ENCODE results near the gene B4GALT6.

The B4GALT6 gene

DNA sequence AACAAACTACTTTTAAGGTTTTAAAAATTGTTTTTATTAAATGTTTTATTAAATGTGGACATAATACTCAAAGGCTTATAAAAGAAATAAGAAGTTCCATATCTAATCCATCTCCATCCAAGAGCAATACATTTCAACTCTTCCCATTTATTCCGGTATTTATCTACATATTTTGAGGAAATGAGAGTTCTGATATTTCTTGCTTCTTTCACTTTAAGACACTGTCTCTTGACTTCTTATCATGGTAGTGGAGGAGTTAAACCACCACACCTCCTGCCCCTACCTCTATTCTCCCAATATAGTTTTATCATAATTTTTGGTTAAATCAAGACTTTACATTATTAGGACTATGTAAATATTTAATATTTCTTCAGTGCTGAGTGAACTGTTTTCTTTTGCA, 52.0 kb downstream of the B4GALT6 start:
- no peak for DNase-seq (ENCODE audit: low read depth)

DNA sequence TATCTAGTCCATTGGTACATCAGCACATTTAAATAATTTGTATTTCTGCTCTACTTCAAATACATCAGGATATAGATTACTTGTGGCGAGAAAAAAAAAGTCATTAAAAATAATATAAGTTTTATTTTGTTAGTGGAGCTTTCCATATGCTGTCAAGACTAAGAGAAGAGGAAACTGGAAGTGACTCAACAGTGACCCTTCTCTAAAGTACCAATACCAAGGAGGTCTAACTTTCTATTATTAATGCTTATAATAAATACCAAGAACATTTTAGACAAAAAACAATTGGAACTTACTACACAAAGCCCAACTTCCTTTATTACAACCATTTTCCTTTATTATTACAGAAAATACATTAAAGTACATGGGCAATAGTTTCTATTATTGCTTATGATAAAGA, 52.9 kb downstream of the B4GALT6 start:
- DNase-seq (ENCODE audit: low read depth), result no peak

- no peak for DNase-seq (ENCODE audit: low read depth)
Observed at GRCh38 chr18:31630549-31630948, 53.8 kb downstream of the B4GALT6 start.

DNA sequence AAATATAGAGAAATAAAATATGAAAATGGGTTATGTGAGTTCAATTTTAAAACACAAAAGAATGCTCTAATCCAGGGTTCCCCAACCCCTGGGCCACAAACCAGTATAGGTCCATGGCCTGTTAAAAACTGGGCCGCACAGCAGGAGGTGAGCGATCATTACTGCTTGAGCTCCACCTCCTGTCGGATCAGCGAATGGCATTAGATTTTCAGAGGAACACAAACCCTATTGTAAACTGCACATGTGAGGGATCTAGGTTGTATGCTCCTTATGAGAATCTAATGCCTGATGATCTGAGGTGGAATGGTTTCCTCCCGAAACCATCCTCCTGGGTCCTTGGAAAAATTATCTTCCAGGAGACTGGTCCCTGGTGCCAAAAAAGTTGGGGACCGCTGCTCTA, 58.0 kb downstream of the B4GALT6 start:
- DNase-seq (ENCODE audit: low read depth), result no peak

DNA sequence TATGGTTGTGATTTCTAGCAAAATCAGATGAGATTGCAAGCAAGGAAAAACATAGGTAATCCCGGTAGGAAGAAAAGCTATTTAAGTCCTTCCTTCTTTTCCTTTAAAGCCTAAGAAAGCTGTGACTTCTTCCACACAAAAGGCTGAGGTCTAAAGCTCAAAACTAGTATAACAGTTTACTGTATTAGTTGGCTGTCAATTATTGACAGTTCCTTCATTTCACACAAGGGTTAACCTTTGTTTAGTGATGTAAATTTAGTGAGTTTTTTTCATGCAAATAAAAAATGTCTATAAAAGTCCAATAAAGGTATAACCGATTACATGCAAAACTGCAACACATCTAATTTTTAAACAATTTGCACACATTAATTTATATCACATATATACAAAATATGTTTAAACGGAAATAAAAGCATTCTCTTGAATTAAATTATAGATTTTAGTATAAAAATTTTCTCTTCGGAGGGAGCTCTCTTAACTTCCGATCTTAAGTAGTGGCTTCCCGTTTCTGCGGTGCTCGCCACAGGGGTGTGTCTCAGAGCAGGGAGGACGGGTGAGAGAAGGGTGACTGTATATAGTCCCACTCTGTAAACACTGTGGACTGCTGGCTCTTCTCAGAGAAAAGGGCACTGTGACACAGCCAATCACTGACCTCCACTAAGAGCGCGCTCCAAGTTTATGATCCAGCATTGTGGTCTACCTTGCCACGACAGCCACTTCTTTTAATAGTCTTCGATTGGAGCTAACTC, 59.3 kb downstream of the B4GALT6 start:
- DNase-seq (ENCODE audit: low read depth), result no peak

DNA sequence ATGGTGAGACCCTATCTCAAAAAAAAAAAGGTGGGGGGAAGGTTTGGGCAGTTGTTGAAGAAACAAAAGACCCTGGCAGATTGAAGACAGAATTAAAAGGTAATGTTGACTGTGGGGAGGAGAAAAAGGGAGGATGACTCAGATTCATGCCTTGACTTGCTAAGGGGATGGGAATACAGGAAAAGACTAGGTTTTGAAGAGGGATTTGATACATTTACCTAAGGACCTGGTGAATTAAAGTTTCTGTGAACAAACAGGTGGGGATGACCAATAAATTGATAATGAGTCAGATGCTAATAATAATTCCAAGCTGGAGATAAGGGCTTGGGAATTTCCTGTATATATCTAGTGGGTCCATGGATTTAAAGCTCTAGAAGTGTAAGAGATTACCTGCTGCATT, 65.1 kb downstream of the B4GALT6 start:
- DNase-seq (ENCODE audit: low read depth), result no peak

GRCh38 chr18:31618801-31619200, 65.6 kb downstream of the B4GALT6 start:
- DNase-seq (ENCODE audit: low read depth), result no peak

- DNase-seq (ENCODE audit: low read depth), result no peak
Observed at GRCh38 chr18:31617031-31617717, 67.2 kb downstream of the B4GALT6 start.

DNA sequence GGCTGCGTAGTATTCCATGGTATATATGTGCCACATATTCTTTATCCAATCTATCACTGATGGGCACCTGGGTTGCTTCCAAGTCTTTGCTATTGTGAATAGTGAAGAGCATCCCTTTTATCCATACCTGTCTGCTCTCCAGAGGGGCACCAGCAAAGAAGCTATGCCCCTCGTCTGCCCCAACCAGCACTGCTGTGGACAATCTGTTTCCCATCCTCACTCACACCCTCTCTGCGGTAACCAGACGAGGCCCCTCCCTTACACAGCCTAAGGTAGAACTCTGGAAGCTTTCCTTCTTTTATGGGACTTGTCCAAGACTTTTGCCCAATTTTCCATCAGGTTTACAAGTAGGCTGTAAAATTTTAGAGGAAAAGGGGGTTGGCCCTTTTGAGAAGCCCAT, 67.8 kb downstream of the B4GALT6 start:
- no peak for DNase-seq (ENCODE audit: low read depth)

GRCh38 chr18:31614044-31614443, 70.3 kb downstream of the B4GALT6 start:
- DNase-seq (ENCODE audit: low read depth), result no peak

- no peak for DNase-seq (ENCODE audit: low read depth)
Observed at GRCh38 chr18:31612124-31612523, 72.3 kb downstream of the B4GALT6 start.

DNA sequence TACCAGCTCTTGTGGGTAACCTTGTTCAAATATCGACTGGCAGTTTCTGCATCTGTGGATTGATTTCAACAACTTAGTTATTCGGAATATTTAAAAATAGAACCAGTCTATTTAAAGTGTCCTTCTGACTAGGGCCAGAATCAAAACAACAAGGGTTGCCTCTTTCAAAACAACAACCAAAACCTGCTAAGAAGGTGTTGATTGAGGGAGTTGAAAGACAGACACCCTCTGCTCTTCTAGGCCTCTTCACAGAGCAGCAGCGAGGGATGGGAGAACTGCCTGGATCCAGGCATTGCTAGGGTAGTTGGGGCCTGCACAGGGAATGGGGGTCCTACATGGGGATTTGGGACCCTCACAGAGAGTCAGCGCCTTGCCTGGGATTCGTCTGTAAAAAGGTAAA, 72.9 kb downstream of the B4GALT6 start:
- no peak for DNase-seq (ENCODE audit: low read depth)

DNA sequence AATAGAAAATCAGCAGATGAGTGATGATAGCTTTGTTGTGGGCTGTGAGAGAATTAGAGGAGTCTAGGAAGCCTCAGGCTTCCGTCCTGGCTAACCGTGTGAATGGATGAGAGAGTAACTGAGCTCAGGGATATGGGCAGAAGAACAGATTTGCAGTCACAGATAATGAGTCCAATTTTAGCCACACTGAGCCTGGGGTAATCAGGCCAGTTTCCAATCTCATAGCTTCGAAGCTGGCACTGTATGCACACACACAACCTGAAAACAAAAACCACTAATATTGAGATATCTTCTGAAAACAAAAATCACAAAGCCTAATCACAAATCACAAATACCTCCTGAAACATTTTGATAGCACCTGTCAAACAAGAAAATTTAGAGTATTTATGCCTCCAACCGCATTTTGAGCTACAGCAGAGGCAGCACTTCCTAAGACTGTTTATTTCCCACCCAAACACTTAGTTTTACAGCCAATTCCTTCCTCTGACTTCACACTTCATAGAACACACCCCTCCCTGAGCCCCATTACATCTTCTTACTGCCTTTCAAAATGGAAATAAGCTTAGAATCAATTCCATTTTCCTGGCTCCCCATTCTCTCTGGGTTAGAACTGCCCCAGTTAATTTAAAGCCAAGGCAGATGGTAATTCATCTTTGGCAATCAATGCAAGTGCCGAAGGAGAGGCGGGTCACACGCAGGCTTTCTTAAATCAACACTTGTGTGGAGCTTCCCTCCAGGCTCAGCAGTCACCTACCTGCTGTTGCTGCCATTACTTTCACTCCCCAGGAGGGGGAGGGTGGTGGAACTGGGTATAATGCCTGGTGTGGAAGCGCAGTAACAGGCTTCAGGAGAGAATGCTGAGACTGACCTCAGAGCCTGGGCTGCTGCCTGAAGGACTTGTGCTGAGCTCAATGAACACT, 73.8 kb downstream of the B4GALT6 start:
- no peak for DNase-seq (ENCODE audit: low read depth)

DNA sequence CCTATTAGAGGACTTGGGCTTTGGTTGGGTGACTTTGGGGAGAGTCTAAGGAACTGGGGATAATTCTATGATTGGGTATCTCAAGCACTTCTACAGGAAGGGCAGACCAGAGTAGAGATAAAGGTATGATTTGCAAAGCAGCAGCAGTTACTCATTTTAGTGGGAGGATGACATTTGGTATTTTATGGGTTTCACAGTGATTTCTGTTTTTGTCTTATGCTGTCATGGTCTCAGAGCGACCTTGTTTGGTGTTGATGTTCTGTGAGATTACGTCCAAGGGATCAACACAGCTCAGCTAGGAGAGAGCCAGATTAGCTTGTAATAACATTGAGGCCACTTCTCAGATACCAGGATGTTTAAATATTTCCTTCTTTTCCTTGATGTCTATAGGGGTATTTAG, 74.5 kb downstream of the B4GALT6 start:
- DNase-seq (ENCODE audit: low read depth), result no peak

- no peak for DNase-seq (ENCODE audit: low read depth)
Observed at GRCh38 chr18:31607384-31607783, 77.0 kb downstream of the B4GALT6 start.

DNA sequence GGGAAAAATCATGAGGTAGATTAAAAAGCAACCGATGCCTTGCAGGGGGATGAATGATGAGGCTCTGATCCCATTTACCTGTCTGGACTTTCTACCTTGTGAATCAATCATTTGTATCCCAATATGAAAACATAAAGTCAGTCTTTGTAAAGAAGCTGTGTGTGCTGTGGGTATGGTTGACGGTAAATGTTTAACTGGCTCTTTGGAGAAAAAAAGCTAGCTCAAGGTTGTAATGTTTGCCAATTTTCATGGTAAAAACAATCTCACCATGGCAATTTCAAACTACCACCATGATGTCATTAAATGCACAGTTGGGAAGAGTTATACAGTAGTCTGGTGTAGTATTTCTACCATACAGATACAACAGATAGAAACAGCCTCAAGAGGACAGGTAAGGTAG, 78.1 kb downstream of the B4GALT6 start:
- no peak for DNase-seq (ENCODE audit: low read depth)

GRCh38 chr18:31603315-31603714, 81.1 kb downstream of the B4GALT6 start:
- no peak for DNase-seq (ENCODE audit: low read depth)

- DNase-seq (ENCODE audit: low read depth), result no peak
Observed at GRCh38 chr18:31598021-31598805, 86.2 kb downstream of the B4GALT6 start.

DNA sequence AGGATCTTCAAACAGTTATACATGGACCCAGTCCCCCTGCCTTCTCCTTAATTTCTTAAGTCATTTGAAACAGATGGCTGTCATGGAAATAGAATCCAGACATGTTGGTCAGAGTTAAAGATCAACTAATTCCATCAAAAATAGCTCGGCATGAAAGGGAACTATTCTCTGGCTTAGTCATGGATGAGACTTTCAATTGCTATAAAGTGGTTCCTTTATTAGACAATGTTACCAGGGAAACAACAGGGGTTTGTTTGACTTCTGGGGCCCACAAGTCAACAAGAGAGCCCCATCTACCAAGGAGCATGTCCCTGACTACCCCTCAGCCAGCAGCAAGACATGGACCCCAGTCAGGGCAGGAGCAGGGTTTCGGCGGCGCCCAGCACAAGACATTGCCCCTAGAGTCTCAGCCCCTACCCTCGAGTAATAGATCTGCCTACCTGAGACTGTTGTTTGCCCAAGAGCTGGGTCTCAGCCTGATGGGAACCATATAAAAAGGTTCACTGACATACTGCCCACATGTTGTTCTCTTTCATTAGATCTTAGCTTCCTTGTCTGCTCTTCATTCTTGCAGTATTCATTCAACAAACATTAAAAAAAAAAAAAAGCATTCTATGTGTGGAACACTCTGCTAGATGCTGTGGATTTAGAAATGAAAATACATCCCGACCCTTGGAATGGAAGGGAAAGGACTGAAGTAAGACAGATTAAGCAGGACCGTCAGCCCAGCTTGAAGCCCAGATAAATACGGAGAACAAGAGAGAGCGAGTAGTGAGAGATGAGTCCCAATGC, 88.1 kb downstream of the B4GALT6 start:
- no peak for DNase-seq (ENCODE audit: low read depth)

GRCh38 chr18:31595121-31595771, 89.1 kb downstream of the B4GALT6 start:
- no peak for DNase-seq (ENCODE audit: low read depth)

Measured in stimulated activated CD8-positive, alpha-beta memory T cell treated with anti-CD3 and anti-CD28 coated beads, Interleukin-15, amount 100 ng/mL, for 24 hours (primary cell).